Aorta (tissue), 5 donors: Measurements from ENCODE around the gene GPHB5. TPM values are rescaled to one million over a fixed set of nuclear protein-coding genes. Genes with fewer than 3 reads are reported as not detected.
"Not testable (repeated sequence)": the region's sequence is repeated elsewhere in the genome, so short reads cannot be mapped to it uniquely, and the experiment has no call there.

Experiments
- ATAC-seq: fragments of 200-7000 bp; cut with Tn5 transposase; one replicate; pipeline ENCODE4 v1.9.1; 2022; ENCODE audit warnings: moderate library complexity; ENCODE audit not compliant: low FRiP score
- DNase-seq, 2 donors: peaks; one replicate each; pipeline ENCODE4 v3.0.0-alpha.2; 2020
- H3K27ac ChIP-seq, 2 donors: one replicate each; pipeline ENCODE4 v1.5.1; 2013; ENCODE audit warnings: low read length in 2 of 2, mild to moderate bottlenecking in 2 of 2, moderate library complexity in 2 of 2, control low read depth in 1 of 2, inconsistent platforms in 1 of 2, low read depth in 1 of 2
- H3K27me3 ChIP-seq, 2 donors: one replicate each; pipeline ENCODE4 v1.6.1; 2013; ENCODE audit warnings: control low read depth in 1 of 2, low read length in 1 of 2, mild to moderate bottlenecking in 1 of 2, moderate library complexity in 1 of 2; ENCODE audit not compliant: insufficient read depth in 2 of 2, control insufficient read depth in 1 of 2
- H3K36me3 ChIP-seq, 2 donors: one replicate each; pipeline ENCODE4 v1.6.1; 2013; ENCODE audit warnings: control low read depth in 1 of 2, low read length in 1 of 2, mild to moderate bottlenecking in 1 of 2; ENCODE audit not compliant: insufficient read depth in 2 of 2, control insufficient read depth in 1 of 2
- H3K4me1 ChIP-seq, 2 donors: one replicate each; pipeline ENCODE4 v1.6.1; 2013; ENCODE audit warnings: low read length in 2 of 2, control low read depth in 1 of 2, mild to moderate bottlenecking in 1 of 2, moderate library complexity in 1 of 2; ENCODE audit not compliant: insufficient read depth in 2 of 2, control insufficient read depth in 1 of 2
- H3K4me3 ChIP-seq, 2 donors: one replicate each; pipeline ENCODE4 v1.5.1; 2013; ENCODE audit warnings: low read length in 2 of 2, control low read depth in 1 of 2, mild to moderate bottlenecking in 1 of 2
- H3K9me3 ChIP-seq: one replicate; pipeline ENCODE4 v1.6.1; 2013; ENCODE audit warnings: mild to moderate bottlenecking, low read length; ENCODE audit not compliant: control insufficient read depth
- WGBS, 2 donors: extraction: QIAGEN DNeasy Blood & Tissue Kit; methylation state at CpG; one replicate each; pipeline ENCODE4 v1.1.7; 2013; 5-methylcytosine and 5-hydroxymethylcytosine counted together
- intact Hi-C, 2 donors: fragments of 100-400 bp; cut with DNase I; formaldehyde crosslinking; loops; one replicate each; pipeline versions ENCODE4 v1.14.2 to v1.15.0; 2022
- polyA plus RNA-seq, 2 donors: library from polyadenylated mRNA; stranded (reverse); fragments of 200-250 nt; gene quantifications; one replicate each; pipeline ENCODE4 v1.2.3, GENCODE V29; 2013
- total RNA-seq, 2 donors: library from RNA; stranded (reverse); fragmentation: NEBNext Ultra II Directional; extraction: Animal tissue kit (Norgen Biotek cat#: 25700); gene quantifications; one replicate each; pipeline ENCODE4 v1.2.1, GENCODE V29; 2021
- donor health status: healthy with polysubstance abuse.
- donor health status: Bipolar disorder and iron deficiency.
- donor health status: DM: no; HTN: no; CAD: no.
- donor health status: DM: no; HTN: no; CAD: no.
- donor health status: DM: yes; HTN: yes; CAD: no.

GPHB5 gene
- total and polyA plus RNA-seq, 4 donors = not detected

- DNase-seq = no peak
- Histone ChIP-seq H3K4me3 (no peak overlapping the region), H3K4me1 (no peaks in the 10 kb centered on the region), H3K36me3 (no peaks in the 10 kb centered on the region), H3K27ac (no peak overlapping the region), H3K9me3 (no peaks in the 10 kb centered on the region), H3K27me3 (no peaks in the 10 kb centered on the region)
- no peak for ATAC-seq
- intact Hi-C loops = no loop called here
- 15 to 25% methylated on average over 6 of the region's 6 CpGs for WGBS, 2 donors
Measured at GRCh38 chr14:63328787-63329737, 10.3 kb upstream of the GPHB5 start.

- 86 to 87% methylated on average over 5 of the region's 5 CpGs for WGBS, 2 donors
- H3K4me1 ChIP-seq = no peaks in the 10 kb centered on the region
- H3K27me3 ChIP-seq = no peaks in the 10 kb centered on the region
- H3K4me3 ChIP-seq = no peak overlapping the region
- H3K36me3 ChIP-seq = no peaks in the 10 kb centered on the region
- no peak overlapping the region for H3K27ac ChIP-seq
- no peak for DNase-seq
- intact Hi-C loops = no loop called here
- ATAC-seq = no peak
- no peaks in the 10 kb centered on the region for H3K9me3 ChIP-seq
Measured at GRCh38 chr14:63326840-63327239, 8.1 kb upstream of the GPHB5 start.

GRCh38 chr14:63322897-63323573 is 4.3 kb upstream of the GPHB5 start:
- H3K9me3 ChIP-seq = no peaks in the 10 kb centered on the region
- H3K27me3 ChIP-seq = no peaks in the 10 kb centered on the region
- intact Hi-C loops = no loop called here
- H3K36me3 ChIP-seq = no peaks in the 10 kb centered on the region
- DNase-seq = no peak
- no peak overlapping the region for H3K27ac ChIP-seq
- no peak overlapping the region for H3K4me3 ChIP-seq
- WGBS, 2 donors = 44 to 50% methylated on average over 9 of the region's 9 CpGs
- ATAC-seq = no peak
- no peaks in the 10 kb centered on the region for H3K4me1 ChIP-seq

GRCh38 chr14:63322472-63322871 is 3.7 kb upstream of the GPHB5 start:
- Histone ChIP-seq H3K27me3 (no peaks in the 10 kb centered on the region), H3K4me3 (no peak overlapping the region), H3K27ac (no peak overlapping the region), H3K4me1 (no peaks in the 10 kb centered on the region), H3K36me3 (no peaks in the 10 kb centered on the region), H3K9me3 (no peaks in the 10 kb centered on the region)
- intact Hi-C loops = no loop called here
- DNase-seq (no peak), ATAC-seq (no peak)
- WGBS, 2 donors = 88 to 91% methylated on average over 1 of the region's 1 CpG

GRCh38 chr14:63308723-63309317 is 9.9 kb downstream of the GPHB5 start:
- H3K27ac ChIP-seq = no peak overlapping the region
- ATAC-seq (no peak), DNase-seq (no peak)
- H3K36me3 ChIP-seq = no peaks in the 10 kb centered on the region
- 53% methylated on average over 7 of the region's 7 CpGs for WGBS, 2 donors
- H3K27me3 ChIP-seq = peaks cover 0 to 2% of the 10 kb centered on the region in 2 donors
- no peaks in the 10 kb centered on the region for H3K9me3 ChIP-seq
- H3K4me1 ChIP-seq = no peaks in the 10 kb centered on the region
- H3K4me3 ChIP-seq = no peak overlapping the region
- intact Hi-C loops = no loop called here

GRCh38 chr14:63304429-63304828 is 14.3 kb downstream of the GPHB5 start:
- H3K27ac ChIP-seq, H3K9me3 ChIP-seq, ATAC-seq, H3K4me1 ChIP-seq, H3K4me3 ChIP-seq, H3K36me3 ChIP-seq, H3K27me3 ChIP-seq, intact Hi-C loops, DNase-seq: not testable (repeated sequence)
- WGBS, 2 donors = 90 to 92% methylated on average over 5 of the region's 5 CpGs

- 58 to 60% methylated on average over 10 of the region's 10 CpGs for WGBS, 2 donors
- Histone ChIP-seq H3K27ac (no peak overlapping the region), H3K36me3 (no peaks in the 10 kb centered on the region), H3K9me3 (no peaks in the 10 kb centered on the region), H3K27me3 (peaks cover 0 to 2% of the 10 kb centered on the region in 2 donors), H3K4me3 (no peak overlapping the region), H3K4me1 (no peaks in the 10 kb centered on the region)
- intact Hi-C loops = no loop called here
- ATAC-seq = no peak
- no peak for DNase-seq
Measured at GRCh38 chr14:63301891-63302534, 16.7 kb downstream of the GPHB5 start.

- H3K9me3 ChIP-seq = no peaks in the 10 kb centered on the region
- peaks cover 0 to 2% of the 10 kb centered on the region in 2 donors for H3K27me3 ChIP-seq
- H3K4me3 ChIP-seq = no peak overlapping the region
- no peak overlapping the region for H3K27ac ChIP-seq
- ATAC-seq (no peak), DNase-seq (no peak)
- H3K4me1 ChIP-seq = no peaks in the 10 kb centered on the region
- intact Hi-C loops = no loop called here
- no peaks in the 10 kb centered on the region for H3K36me3 ChIP-seq
- WGBS, 2 donors = 89% methylated on average over 2 of the region's 2 CpGs
Measured at GRCh38 chr14:63300854-63301253, 17.9 kb downstream of the GPHB5 start.
